CD4-positive, alpha-beta T cell treated with Interferon alpha-2 for 1 hour (primary cell): ENCODE data around the gene C1orf174.

Experiments used
- DNase-seq, 2 donors: peaks; one replicate each; pipeline ENCODE4 v3.0.0-alpha.2; 2020 to 2022

C1orf174 gene

GRCh38 chr1:3893190-3893589 lies 6.9 kb downstream of the C1orf174 start:
- DNase-seq, result no peak

- no peak for DNase-seq
Observed at GRCh38 chr1:3892748-3893147, 7.3 kb downstream of the C1orf174 start.

- no peak for DNase-seq
Observed at GRCh38 chr1:3891329-3891865, 8.7 kb downstream of the C1orf174 start.

- DNase-seq, result peak; percentile 37 to 72
Observed at GRCh38 chr1:3890389-3891328, 9.4 kb downstream of the C1orf174 start.

GRCh38 chr1:3889936-3890335 lies 10.1 kb downstream of the C1orf174 start:
- peak; percentile 30 to 56 for DNase-seq

GRCh38 chr1:3888301-3888700 lies 11.8 kb downstream of the C1orf174 start:
- no peak for DNase-seq

GRCh38 chr1:3886691-3887090 lies 13.4 kb downstream of the C1orf174 start:
- DNase-seq, result no peak

GRCh38 chr1:3886106-3886670 lies 13.9 kb downstream of the C1orf174 start:
- no peak for DNase-seq

- DNase-seq, result no peak
Observed at GRCh38 chr1:3885611-3886010, 14.5 kb downstream of the C1orf174 start.

GRCh38 chr1:3884966-3885365 lies 15.1 kb downstream of the C1orf174 start:
- no peak for DNase-seq

- DNase-seq, result peak in 1 of 2 donors; percentile 58
Observed at GRCh38 chr1:3883194-3883925, 16.7 kb downstream of the C1orf174 start.

GRCh38 chr1:3881193-3881480 lies 18.9 kb downstream of the C1orf174 start:
- DNase-seq, result no peak

GRCh38 chr1:3880429-3881192 lies 19.5 kb downstream of the C1orf174 start:
- DNase-seq, result no peak

GRCh38 chr1:3879787-3880428 lies 20.2 kb downstream of the C1orf174 start:
- no peak for DNase-seq

GRCh38 chr1:3879099-3879498 lies 21.0 kb downstream of the C1orf174 start:
- DNase-seq, result no peak

GRCh38 chr1:3876716-3877115 lies 23.4 kb downstream of the C1orf174 start:
- no peak for DNase-seq

- no peak for DNase-seq
Observed at GRCh38 chr1:3874736-3875135, 25.3 kb downstream of the C1orf174 start.

- no peak for DNase-seq
Observed at GRCh38 chr1:3872546-3872945, 27.5 kb downstream of the C1orf174 start.

GRCh38 chr1:3871451-3871805 lies 28.6 kb downstream of the C1orf174 start:
- DNase-seq, result no peak

- DNase-seq, result no peak
Observed at GRCh38 chr1:3869751-3870301, 30.2 kb downstream of the C1orf174 start.

- no peak for DNase-seq
Observed at GRCh38 chr1:3868464-3869006, 31.5 kb downstream of the C1orf174 start.
